Activated CD8-positive, alpha-beta T cell treated with anti-CD3 and anti-CD28 coated beads for 36 hours (primary cell): ENCODE results near the gene DMRTB1. TPM values are rescaled to one million over a fixed set of nuclear protein-coding genes. Genes with fewer than 3 reads are reported as not detected.

ENCODE experiments used
- ATAC-seq: fragments of 200-7000 bp; cut with Tn5 transposase; one replicate; pipeline ENCODE4 v1.10.0; 2021; ENCODE audit warnings: mild to moderate bottlenecking, moderate library complexity
- CTCF ChIA-PET: fragments of 350-600 bp; sonication (Branson Sonifier 250); formaldehyde crosslinking; loops from one replicate; lab custom pipeline; 2021; ENCODE audit warnings: antibody characterized with exemption; lab: Charles Lee
- POLR2A ChIA-PET: fragments of 350-600 bp; sonication (Branson Sonifier 250); formaldehyde crosslinking; loops from one replicate; lab custom pipeline; 2021; ENCODE audit warnings: antibody characterized with exemption; lab: Charles Lee
- DNase-seq: peaks from one replicate; pipeline ENCODE4 v3.0.0-alpha.2; 2020
- H3K27ac Mint-ChIP-seq: one replicate; pipeline ENCODE4 v1.8.0; 2021; ENCODE audit warnings: mild to moderate bottlenecking, mixed read lengths
- H3K27me3 Mint-ChIP-seq: one replicate; pipeline ENCODE4 v1.8.0; 2021; ENCODE audit warnings: mixed read lengths
- H3K36me3 Mint-ChIP-seq: one replicate; pipeline ENCODE4 v1.8.0; 2021; ENCODE audit warnings: low read depth, mixed read lengths
- H3K4me1 Mint-ChIP-seq: one replicate; pipeline ENCODE4 v1.8.0; 2021; ENCODE audit warnings: low read depth, mixed read lengths
- H3K4me3 Mint-ChIP-seq: one replicate; pipeline ENCODE4 v1.8.0; 2021; ENCODE audit warnings: mild to moderate bottlenecking, moderate library complexity, mixed read lengths
- H3K9me3 Mint-ChIP-seq: one replicate; pipeline ENCODE4 v1.8.0; 2021; ENCODE audit warnings: mixed read lengths
- CTCF ChIP-seq: fragments of 200-600 bp; IDR thresholded peaks from one replicate; pipeline ENCODE4 v1.8.0; 2022; ENCODE audit warnings: antibody characterized with exemption, mild to moderate bottlenecking
- intact Hi-C: fragments of 100-400 bp; cut with micrococcal nuclease; formaldehyde crosslinking; loops from one replicate; pipeline ENCODE4 v1.10.0; 2022
- total RNA-seq, 2 experiments: library from RNA; stranded (reverse); gene quantifications; one replicate each; pipeline ENCODE4 v1.2.3, GENCODE V29; 2021

Gene DMRTB1
- total RNA-seq, 2 experiments from 2014 or later, result not detected

DNA sequence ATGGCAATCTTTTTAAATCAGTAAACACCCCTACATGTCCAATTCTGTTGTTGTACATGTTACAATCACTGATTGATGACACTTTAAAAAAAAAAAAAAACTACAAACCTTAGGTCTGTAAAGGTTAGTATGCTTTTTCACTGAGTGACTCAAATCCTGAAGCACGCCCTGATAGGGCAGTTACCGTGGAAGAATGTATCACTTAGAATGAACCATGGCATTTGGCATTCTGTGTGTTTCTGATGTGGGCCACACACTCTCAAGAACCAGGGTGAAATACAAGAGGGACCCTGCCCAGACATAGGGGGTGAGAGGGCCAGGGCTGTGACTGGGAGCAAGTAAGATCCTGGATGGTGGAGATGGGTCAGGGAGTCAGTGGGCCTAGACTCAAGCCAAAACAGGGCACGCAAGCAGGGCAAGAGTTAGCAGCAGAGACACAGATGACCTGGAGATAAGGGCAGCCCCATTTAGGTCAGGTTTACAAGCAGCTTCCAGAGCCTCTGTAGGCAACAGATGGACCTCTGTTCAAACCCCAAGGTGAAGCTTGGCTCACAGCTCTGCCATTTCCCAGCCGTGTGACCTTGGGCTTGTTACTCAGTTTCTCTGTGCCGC, 47.6 kb upstream of the DMRTB1 start:
- DNase-seq (peak; percentile 65), ATAC-seq (peak; percentile 52)
- Mint-ChIP-seq H3K27me3 (no peaks in the 10 kb centered on the region), H3K27ac (peak overlapping the region; percentile 97), H3K4me1 (peaks cover 64% of the 10 kb centered on the region), H3K4me3 (no peak overlapping the region), H3K36me3 (no peaks in the 10 kb centered on the region), H3K9me3 (no peaks in the 10 kb centered on the region)
- ChIA-PET CTCF (no interaction called here), POLR2A (interaction anchor here (3.6 kb wide), 1 partner anchor 85 kb away, joined by 20 read pairs; no protein-coding TSS in a partner anchor)
- intact Hi-C loops, result no loop called here
- no peak for TF ChIP-seq CTCF

DNA sequence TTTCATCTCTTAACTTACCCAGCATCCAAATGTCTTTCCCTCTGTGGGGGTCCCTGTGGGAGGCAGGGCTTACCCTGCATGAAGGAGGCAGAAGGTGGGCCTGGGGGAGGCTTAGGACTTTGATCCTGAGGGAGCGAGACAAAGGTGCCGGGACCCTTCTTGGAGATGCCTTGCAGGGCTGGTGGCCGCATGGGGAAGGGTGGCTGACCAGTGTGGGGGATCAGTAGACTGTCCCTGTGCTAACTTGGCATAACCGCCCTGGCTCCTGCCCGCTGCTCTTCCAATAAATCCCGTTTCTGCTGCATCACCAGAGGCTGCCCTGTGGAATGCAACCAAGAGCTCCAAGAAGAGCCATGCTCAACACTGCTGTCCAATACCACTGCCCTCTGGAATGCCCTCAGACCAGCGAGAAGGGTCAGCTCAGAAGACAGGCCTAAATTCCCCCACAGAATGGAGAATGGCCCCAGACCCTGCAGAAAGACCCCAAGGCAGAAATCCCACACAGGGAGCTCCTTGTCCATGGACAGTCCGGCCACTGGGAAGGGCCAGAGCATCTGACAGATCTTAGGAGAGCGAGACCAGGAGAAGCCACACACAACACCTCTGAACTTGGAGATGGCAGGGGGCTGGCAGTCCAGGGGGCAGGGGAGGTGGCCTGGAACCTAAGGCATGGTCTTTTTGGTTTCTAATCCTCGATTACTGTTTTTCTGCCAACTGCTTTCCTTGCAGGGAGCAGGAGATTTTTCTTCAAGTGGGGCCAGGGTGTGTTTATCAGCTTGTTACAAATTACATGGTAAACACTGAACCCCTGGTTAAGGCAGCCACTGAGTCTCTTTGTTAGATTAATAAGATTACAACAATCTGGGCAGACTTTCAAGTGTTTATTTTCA, 46.7 kb upstream of the DMRTB1 start:
- peak overlapping the region; percentile 42 for H3K4me3 Mint-ChIP-seq
- POLR2A ChIA-PET, result interaction anchor here (0.5 to 3.6 kb wide), 6 partner anchors 9 to 242 kb away, joined by 3 to 20 read pairs (median 6); no protein-coding TSS in a partner anchor
- H3K36me3 Mint-ChIP-seq, result no peaks in the 10 kb centered on the region
- DNase-seq, result no peak
- no peak for ATAC-seq
- intact Hi-C loops, result no loop called here
- no peaks in the 10 kb centered on the region for H3K9me3 Mint-ChIP-seq
- no peak for TF ChIP-seq CTCF
- H3K27me3 Mint-ChIP-seq, result no peaks in the 10 kb centered on the region
- peak overlapping the region; percentile 97 for H3K27ac Mint-ChIP-seq
- CTCF ChIA-PET, result interaction anchor here (0.9 to 2.3 kb wide), 5 partner anchors 8 to 86 kb away, joined by 3 to 10 read pairs (median 5); no protein-coding TSS in a partner anchor
- H3K4me1 Mint-ChIP-seq, result peaks cover 73% of the 10 kb centered on the region

GRCh38 chr1:53413175-53414001, 45.8 kb upstream of the DMRTB1 start:
- ChIA-PET POLR2A (interaction anchor here (0.5 to 3.6 kb wide), 6 partner anchors 10 to 243 kb away, joined by 3 to 20 read pairs (median 6); no protein-coding TSS in a partner anchor), CTCF (interaction anchor here (0.9 to 2.3 kb wide), 7 partner anchors 9 to 135 kb away, joined by 3 to 10 read pairs (median 5); no protein-coding TSS in a partner anchor)
- no peak for TF ChIP-seq CTCF
- Mint-ChIP-seq H3K4me3 (peak overlapping the region; percentile 42), H3K9me3 (no peaks in the 10 kb centered on the region), H3K27me3 (no peaks in the 10 kb centered on the region), H3K36me3 (no peaks in the 10 kb centered on the region), H3K27ac (peak overlapping the region; percentile 97), H3K4me1 (peaks cover 68% of the 10 kb centered on the region)
- intact Hi-C loops, result no loop called here
- DNase-seq (peak; percentile 81), ATAC-seq (peak; percentile 76)

GRCh38 chr1:53414632-53415031, 44.6 kb upstream of the DMRTB1 start:
- ChIA-PET POLR2A (interaction anchor here (3.6 kb wide), 1 partner anchor 88 kb away, joined by 20 read pairs; no protein-coding TSS in a partner anchor), CTCF (interaction anchor here (1.6 to 2.3 kb wide), 3 partner anchors 10 to 35 kb away, joined by 5 to 10 read pairs (median 6); no protein-coding TSS in a partner anchor)
- Mint-ChIP-seq H3K4me3 (no peak overlapping the region), H3K27ac (peak overlapping the region; percentile 97), H3K36me3 (no peaks in the 10 kb centered on the region), H3K9me3 (no peaks in the 10 kb centered on the region), H3K4me1 (peaks cover 66% of the 10 kb centered on the region), H3K27me3 (peaks cover 4% of the 10 kb centered on the region)
- DNase-seq (no peak), ATAC-seq (no peak)
- TF ChIP-seq CTCF, result no peak
- intact Hi-C loops, result no loop called here
